Sigmoid colon (tissue), 7 donors: ENCODE data around the gene PRICKLE2. TPM values are rescaled to one million over a fixed set of nuclear protein-coding genes. Genes with fewer than 3 reads are reported as not detected.

Source experiments
- DNase-seq: peaks from one replicate; pipeline ENCODE4 v3.0.0-alpha.2; 2019
- H3K27ac ChIP-seq, 4 donors: fragments of 200-600 bp; sonication (generic); one replicate each; pipeline ENCODE4 v1.5.1; 2016 to 2019; ENCODE audit warnings: mild to moderate bottlenecking in 1 of 4
- H3K27me3 ChIP-seq, 3 donors: fragments of 200-600 bp; sonication (generic); one replicate each; pipeline ENCODE4 v1.5.1; 2019; ENCODE audit warnings: mild to moderate bottlenecking in 1 of 3
- H3K36me3 ChIP-seq, 4 donors: fragments of 200-600 bp; sonication (generic); one replicate each; pipeline ENCODE4 v1.5.1; 2016 to 2019
- H3K4me1 ChIP-seq, 4 donors: fragments of 200-600 bp; sonication (generic); one replicate each; pipeline ENCODE4 v1.5.1; 2017 to 2019
- H3K4me3 ChIP-seq, 4 donors: fragments of 200-600 bp; sonication (generic); one replicate each; pipeline ENCODE4 v1.5.1; 2017 to 2019; ENCODE audit warnings: mild to moderate bottlenecking in 2 of 4, moderate library complexity in 1 of 4
- H3K9me3 ChIP-seq, 4 donors: fragments of 200-600 bp in 3 of 4; sonication (generic) in 3 of 4; one replicate each; pipeline versions ENCODE4 v1.5.1 to v1.6.1; 2013 to 2019
- CTCF ChIP-seq, 4 experiments: fragments of 450-650 bp in 3 of 4; fragments of 200-600 bp in 1 of 4; IDR thresholded peaks; one replicate each; pipeline ENCODE4 v1.5.1; 2016 to 2019; ENCODE audit warnings: antibody characterized with exemption in 4 of 4, mild to moderate bottlenecking in 3 of 4, moderate library complexity in 2 of 4
- EP300 ChIP-seq, 4 donors: sonication (generic); formaldehyde crosslinking; IDR thresholded peaks; one replicate each; pipeline ENCODE4 v1.6.1; 2017; ENCODE audit warnings: antibody characterized with exemption in 4 of 4
- POLR2A ChIP-seq, 2 donors: fragments of 450-650 bp; IDR thresholded peaks; one replicate each; pipeline ENCODE4 v1.6.1; 2016; ENCODE audit warnings: antibody characterized with exemption in 2 of 2, mild to moderate bottlenecking in 2 of 2, moderate library complexity in 2 of 2
- POLR2AphosphoS5 ChIP-seq, 4 donors: sonication (generic); formaldehyde crosslinking; IDR thresholded peaks; one replicate each; pipeline ENCODE4 v1.6.1; 2017; ENCODE audit warnings: antibody characterized with exemption in 4 of 4
- WGBS, 2 donors: extraction: QIAGEN DNeasy Blood & Tissue Kit; methylation state at CpG; one replicate each; pipeline ENCODE4 v1.1.7; 2013; 5-methylcytosine and 5-hydroxymethylcytosine counted together
- intact Hi-C: fragments of 100-400 bp; cut with DNase I; formaldehyde crosslinking; loops from one replicate; pipeline ENCODE4 v1.15.1; 2023
- polyA plus RNA-seq, 3 donors: library from polyadenylated mRNA; stranded (reverse); fragments of 200-250 nt; gene quantifications; one replicate each; pipeline ENCODE4 v1.2.3, GENCODE V29; 2013
- total RNA-seq, 4 donors: library from RNA; depleted of rRNA; stranded (reverse); fragments of >200 nt; gene quantifications; one replicate each; pipeline ENCODE4 v1.1.0, GENCODE V29; 2016
- donor health status: healthy with polysubstance abuse.
- donor health status: Bipolar disorder and iron deficiency.
- donor health status: healthy.

PRICKLE2 gene
- total and polyA plus RNA-seq, 7 donors, result 0.69 to 96.7 (median 61.1) TPM

DNA sequence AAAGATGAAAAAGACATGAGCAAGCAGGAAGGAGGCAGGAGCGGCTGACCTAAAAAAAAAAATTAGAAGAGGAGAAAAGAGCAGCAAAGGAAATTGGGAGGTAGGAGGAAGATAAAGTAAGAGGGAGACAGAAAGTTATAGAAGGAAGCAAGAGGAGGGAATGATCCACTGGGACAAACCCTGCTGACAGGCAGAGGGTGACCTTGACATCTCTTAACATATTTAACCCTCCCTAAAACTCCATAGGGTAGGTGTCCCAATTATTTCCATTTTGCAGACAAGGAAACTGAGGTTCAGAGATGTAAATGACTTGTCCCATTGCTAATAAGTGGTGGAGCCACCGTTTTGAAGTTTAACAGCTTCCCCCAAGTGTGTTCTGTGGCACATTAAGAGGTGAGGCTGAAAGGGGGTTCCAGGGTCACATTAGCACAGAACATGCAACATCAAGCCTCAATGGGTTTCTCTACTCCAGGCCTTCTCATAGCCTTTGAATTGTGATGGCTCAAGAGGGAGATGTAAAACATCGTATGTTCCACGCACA is 37.4 kb upstream of the PRICKLE2 start:
- 88 to 91% methylated on average over 4 of the region's 4 CpGs for WGBS, 2 donors
- H3K36me3 ChIP-seq, result no peaks in the 10 kb centered on the region

DNA sequence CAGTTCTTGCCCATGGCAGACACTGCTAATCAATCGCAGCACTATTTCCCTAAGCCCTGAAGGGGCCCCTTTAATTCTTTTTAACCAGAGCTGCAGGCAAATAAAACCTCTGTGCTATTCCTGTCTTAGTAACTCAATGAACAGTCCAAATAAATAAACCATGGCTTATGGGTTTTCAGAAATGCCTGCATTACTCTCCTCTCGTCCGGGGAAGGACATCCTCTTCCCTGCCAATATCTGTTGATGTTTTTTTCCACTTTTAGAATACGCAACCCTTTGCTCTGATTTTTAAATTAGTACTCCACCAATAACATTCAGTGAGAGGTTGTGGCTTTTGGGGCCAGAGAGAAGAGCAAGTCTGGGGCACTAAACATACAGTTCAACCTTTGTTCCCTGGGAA is 35.2 kb upstream of the PRICKLE2 start:
- intact Hi-C loops, result loop anchor here (5.0 to 10.0 kb wide), 2 partner anchors 224 to 228 kb away; no protein-coding TSS in a partner anchor
- Histone ChIP-seq H3K27me3 (no peaks in the 10 kb centered on the region), H3K9me3 (no peaks in the 10 kb centered on the region), H3K4me3 (peak overlapping the region in 2 of 4 donors; percentile 5 to 8), H3K4me1 (peaks cover 0 to 92% (median 84%) of the 10 kb centered on the region in 4 donors), H3K27ac (peak overlapping the region; percentile 62 to 97 (median 80)), H3K36me3 (peaks cover 0 to 2% (median 0%) of the 10 kb centered on the region in 4 donors)
- WGBS, 2 donors, result 70 to 78% methylated on average over 4 of the region's 4 CpGs
- DNase-seq, result no peak
- no peak for TF ChIP-seq EP300 (IDR thresholded peaks at IDR 0.05)
- no peak for TF ChIP-seq POLR2AphosphoS5 (IDR thresholded peaks at IDR 0.05)
- TF ChIP-seq CTCF (IDR thresholded peaks at IDR 0.05), result no peak
- no peak for TF ChIP-seq POLR2A (IDR thresholded peaks at IDR 0.05)

More for the DNA sequence above, 37.4 kb upstream of the PRICKLE2 start:
- DNase-seq, result no peak
- H3K9me3 ChIP-seq, result no peaks in the 10 kb centered on the region
- no peak overlapping the region for H3K4me3 ChIP-seq
- no peak for TF ChIP-seq POLR2AphosphoS5 (IDR thresholded peaks at IDR 0.05)
- TF ChIP-seq CTCF (IDR thresholded peaks at IDR 0.05), result no peak
- TF ChIP-seq POLR2A (IDR thresholded peaks at IDR 0.05), result no peak
- TF ChIP-seq EP300 (IDR thresholded peaks at IDR 0.05), result no peak
- intact Hi-C loops, result loop anchor here (5.0 to 10.0 kb wide), 2 partner anchors 222 to 230 kb away; no protein-coding TSS in a partner anchor
- peaks cover 0 to 71% (median 65%) of the 10 kb centered on the region in 4 donors for H3K4me1 ChIP-seq
- H3K27me3 ChIP-seq, result no peaks in the 10 kb centered on the region
- peak overlapping the region; percentile 10 to 97 (median 80) for H3K27ac ChIP-seq

GRCh38 chr3:64259636-64260035 is 34.4 kb upstream of the PRICKLE2 start:
- peaks cover 0 to 92% (median 86%) of the 10 kb centered on the region in 4 donors for H3K4me1 ChIP-seq
- 81 to 86% methylated on average over 2 of the region's 2 CpGs for WGBS, 2 donors

GRCh38 chr3:64257100-64257755 is 32.0 kb upstream of the PRICKLE2 start:
- no peaks in the 10 kb centered on the region for H3K9me3 ChIP-seq
- H3K4me1 ChIP-seq, result peaks cover 0 to 92% (median 87%) of the 10 kb centered on the region in 4 donors
- H3K27ac ChIP-seq, result peak overlapping the region in 3 of 4 donors; percentile 38 to 80 (median 78)
- TF ChIP-seq POLR2AphosphoS5 (IDR thresholded peaks at IDR 0.05) (no peak), EP300 (IDR thresholded peaks at IDR 0.05) (no peak), POLR2A (IDR thresholded peaks at IDR 0.05) (no peak), CTCF (IDR thresholded peaks at IDR 0.05) (no peak)
- intact Hi-C loops, result no loop called here
- H3K27me3 ChIP-seq, result no peaks in the 10 kb centered on the region
- H3K4me3 ChIP-seq, result no peak overlapping the region
- H3K36me3 ChIP-seq, result peaks cover 0 to 7% (median 0%) of the 10 kb centered on the region in 4 donors
- no peak for DNase-seq

More at GRCh38 chr3:64259636-64260035, 34.4 kb upstream of the PRICKLE2 start:
- H3K36me3 ChIP-seq, result peaks cover 0 to 7% (median 0%) of the 10 kb centered on the region in 4 donors
- peak overlapping the region; percentile 62 to 97 (median 80) for H3K27ac ChIP-seq
- no peak for TF ChIP-seq POLR2A (IDR thresholded peaks at IDR 0.05)
- no peak for TF ChIP-seq CTCF (IDR thresholded peaks at IDR 0.05)
- no peak for TF ChIP-seq POLR2AphosphoS5 (IDR thresholded peaks at IDR 0.05)
- TF ChIP-seq EP300 (IDR thresholded peaks at IDR 0.05), result no peak
- intact Hi-C loops, result loop anchor here (5.0 to 10.0 kb wide), 2 partner anchors 225 to 227 kb away; no protein-coding TSS in a partner anchor
- no peak overlapping the region for H3K4me3 ChIP-seq
- H3K27me3 ChIP-seq, result no peaks in the 10 kb centered on the region
- H3K9me3 ChIP-seq, result no peaks in the 10 kb centered on the region
- no peak for DNase-seq
